ENCODE results near the gene ERFE. TPM values are rescaled to one million over a fixed set of nuclear protein-coding genes. Genes with fewer than 3 reads are reported as not detected.

Gene ERFE
- total and polyA plus RNA-seq, 8 donors: 0.13 to 1.1 (median 0.82) TPM; not detected in 4

GRCh38 chr2:238173692-238174091, 14.9 kb downstream of the ERFE start:
- DNase-seq: no peak
- Histone ChIP-seq H3K9me3 (no peaks in the 10 kb centered on the region), H3K4me3 (no peak overlapping the region), H3K27me3 (no peaks in the 10 kb centered on the region), H3K36me3 (peaks cover 48 to 99% (median 96%) of the 10 kb centered on the region in 4 donors), H3K27ac (no peak overlapping the region), H3K4me1 (peaks cover 22 to 26% (median 24%) of the 10 kb centered on the region in 4 donors)
- TF ChIP-seq EP300 (IDR thresholded peaks at IDR 0.05): no peak
- no peak for TF ChIP-seq POLR2A (IDR thresholded peaks at IDR 0.05)
- TF ChIP-seq CTCF (IDR thresholded peaks at IDR 0.05): no peak
- TF ChIP-seq POLR2AphosphoS5 (IDR thresholded peaks at IDR 0.05): no peak
- intact Hi-C loops (cut with DNase I; ENCODE audit: low total_unique reads): no loop called here
- 88 to 100% (median 94%) methylated on average over 2 of the region's 2 CpGs for WGBS, 5 donors

GRCh38 chr2:238174291-238174690, 15.5 kb downstream of the ERFE start:
- Histone ChIP-seq H3K9me3 (no peaks in the 10 kb centered on the region), H3K27ac (no peak overlapping the region), H3K4me3 (no peak overlapping the region), H3K36me3 (peaks cover 54 to 99% (median 99%) of the 10 kb centered on the region in 4 donors), H3K4me1 (peaks cover 16 to 20% (median 18%) of the 10 kb centered on the region in 4 donors), H3K27me3 (no peaks in the 10 kb centered on the region)
- DNase-seq: no peak
- WGBS, 5 donors: 93 to 98% (median 96%) methylated on average over 8 of the region's 8 CpGs
- intact Hi-C loops (cut with DNase I; ENCODE audit: low total_unique reads): no loop called here
- no peak for TF ChIP-seq EP300 (IDR thresholded peaks at IDR 0.05)
- TF ChIP-seq POLR2A (IDR thresholded peaks at IDR 0.05): no peak
- no peak for TF ChIP-seq POLR2AphosphoS5 (IDR thresholded peaks at IDR 0.05)
- no peak for TF ChIP-seq CTCF (IDR thresholded peaks at IDR 0.05)

GRCh38 chr2:238174701-238175100, 15.9 kb downstream of the ERFE start:
- intact Hi-C loops (cut with DNase I; ENCODE audit: low total_unique reads): no loop called here
- no peak for TF ChIP-seq EP300 (IDR thresholded peaks at IDR 0.05)
- no peak for TF ChIP-seq CTCF (IDR thresholded peaks at IDR 0.05)
- TF ChIP-seq POLR2A (IDR thresholded peaks at IDR 0.05): no peak
- TF ChIP-seq POLR2AphosphoS5 (IDR thresholded peaks at IDR 0.05): no peak
- WGBS, 5 donors: 81 to 93% (median 82%) methylated on average over 3 of the region's 3 CpGs
- Histone ChIP-seq H3K4me1 (peaks cover 12 to 16% (median 14%) of the 10 kb centered on the region in 4 donors), H3K9me3 (no peaks in the 10 kb centered on the region), H3K27me3 (no peaks in the 10 kb centered on the region), H3K4me3 (no peak overlapping the region), H3K27ac (no peak overlapping the region), H3K36me3 (peaks cover 58 to 99% (median 99%) of the 10 kb centered on the region in 4 donors)
- DNase-seq: no peak

- intact Hi-C loops (cut with DNase I; ENCODE audit: low total_unique reads): no loop called here
- H3K27me3 ChIP-seq: no peaks in the 10 kb centered on the region
- peak overlapping the region in 1 of 5 donors; percentile 18 for H3K27ac ChIP-seq
- H3K4me3 ChIP-seq: no peak overlapping the region
- TF ChIP-seq EP300 (IDR thresholded peaks at IDR 0.05): no peak
- TF ChIP-seq CTCF (IDR thresholded peaks at IDR 0.05): no peak
- TF ChIP-seq POLR2A (IDR thresholded peaks at IDR 0.05): no peak
- peak in 1 of 3 donors; percentile 7 for TF ChIP-seq POLR2AphosphoS5 (IDR thresholded peaks at IDR 0.05)
- H3K36me3 ChIP-seq: peaks cover 74 to 100% (median 99%) of the 10 kb centered on the region in 4 donors
- no peaks in the 10 kb centered on the region for H3K4me1 ChIP-seq
- no peaks in the 10 kb centered on the region for H3K9me3 ChIP-seq
- DNase-seq: no peak
Measured at GRCh38 chr2:238176613-238177012, 17.8 kb downstream of the ERFE start.

Measured in stomach (tissue), 9 donors.